ENCODE measurements around the gene SSR4. TPM values are rescaled to one million over a fixed set of nuclear protein-coding genes. Genes with fewer than 3 reads are reported as not detected.

SSR4 gene
- polyA plus RNA-seq, 3 donors from 2014 or later: 535 to 803 (median 726) TPM

- Mint-ChIP-seq H3K4me1 (no peaks in the 10 kb centered on the region), H3K4me3 (no peak overlapping the region), H3K36me3 (no peaks in the 10 kb centered on the region), H3K27me3 (ENCODE audit: low read depth in 3 of 3) (no peaks in the 10 kb centered on the region), H3K27ac (no peak overlapping the region), H3K9me3 (no peaks in the 10 kb centered on the region)
- no peak for DNase-seq
These were observed 21.3 kb upstream of the SSR4 start for GRCh38 chrX:153773218-153773611.

- Mint-ChIP-seq H3K4me1 (no peaks in the 10 kb centered on the region), H3K4me3 (no peak overlapping the region), H3K27ac (no peak overlapping the region), H3K9me3 (no peaks in the 10 kb centered on the region), H3K27me3 (ENCODE audit: low read depth in 3 of 3) (no peaks in the 10 kb centered on the region), H3K36me3 (no peaks in the 10 kb centered on the region)
- DNase-seq: no peak
These were observed 20.5 kb upstream of the SSR4 start for GRCh38 chrX:153773741-153774575.

- H3K9me3 Mint-ChIP-seq: no peaks in the 10 kb centered on the region
- DNase-seq: no peak
- H3K4me3 Mint-ChIP-seq: no peak overlapping the region
These were observed 19.7 kb upstream of the SSR4 start for GRCh38 chrX:153774576-153775292.

GRCh38 chrX:153775293-153776119 is 19.0 kb upstream of the SSR4 start:
- Mint-ChIP-seq H3K27ac (no peak overlapping the region), H3K4me3 (no peak overlapping the region), H3K36me3 (no peaks in the 10 kb centered on the region), H3K9me3 (no peaks in the 10 kb centered on the region), H3K27me3 (ENCODE audit: low read depth in 3 of 3) (peaks cover 0 to 3% (median 1%) of the 10 kb centered on the region in 3 donors), H3K4me1 (peaks cover 3 to 5% of the 10 kb centered on the region in 2 donors)
- no peak for DNase-seq

More at GRCh38 chrX:153774576-153775292, 19.7 kb upstream of the SSR4 start:
- no peaks in the 10 kb centered on the region for H3K36me3 Mint-ChIP-seq
- no peaks in the 10 kb centered on the region for H3K4me1 Mint-ChIP-seq
- peaks cover 0 to 1% (median under 1%) of the 10 kb centered on the region in 3 donors for H3K27me3 Mint-ChIP-seq (ENCODE audit: low read depth in 3 of 3)
- H3K27ac Mint-ChIP-seq: no peak overlapping the region

- Mint-ChIP-seq H3K4me1 (peaks cover 3 to 5% of the 10 kb centered on the region in 2 donors), H3K27me3 (ENCODE audit: low read depth in 3 of 3) (peaks cover 0 to 3% (median 1%) of the 10 kb centered on the region in 3 donors), H3K9me3 (no peaks in the 10 kb centered on the region), H3K27ac (no peak overlapping the region), H3K4me3 (no peak overlapping the region), H3K36me3 (no peaks in the 10 kb centered on the region)
- no peak for DNase-seq
These were observed 18.3 kb upstream of the SSR4 start for GRCh38 chrX:153776120-153776599.

- Mint-ChIP-seq H3K27me3 (ENCODE audit: low read depth in 3 of 3) (peaks cover 0 to 3% (median 1%) of the 10 kb centered on the region in 3 donors), H3K4me1 (peaks cover 3 to 5% of the 10 kb centered on the region in 2 donors), H3K4me3 (no peak overlapping the region), H3K27ac (no peak overlapping the region), H3K36me3 (no peaks in the 10 kb centered on the region), H3K9me3 (no peaks in the 10 kb centered on the region)
- no peak for DNase-seq
These were observed 17.8 kb upstream of the SSR4 start for GRCh38 chrX:153776611-153777045.

GRCh38 chrX:153777261-153778090 is 17.0 kb upstream of the SSR4 start:
- no peak for DNase-seq
- no peaks in the 10 kb centered on the region for H3K36me3 Mint-ChIP-seq
- H3K4me1 Mint-ChIP-seq: peaks cover 3 to 5% of the 10 kb centered on the region in 2 donors
- no peak overlapping the region for H3K27ac Mint-ChIP-seq
- no peaks in the 10 kb centered on the region for H3K9me3 Mint-ChIP-seq
- H3K4me3 Mint-ChIP-seq: no peak overlapping the region
- peaks cover 0 to 3% (median 1%) of the 10 kb centered on the region in 3 donors for H3K27me3 Mint-ChIP-seq (ENCODE audit: low read depth in 3 of 3)

- Mint-ChIP-seq H3K4me1 (peaks cover 3 to 5% of the 10 kb centered on the region in 2 donors), H3K4me3 (no peak overlapping the region), H3K9me3 (no peaks in the 10 kb centered on the region), H3K36me3 (no peaks in the 10 kb centered on the region), H3K27me3 (ENCODE audit: low read depth in 3 of 3) (peaks cover 0 to 3% (median 1%) of the 10 kb centered on the region in 3 donors), H3K27ac (no peak overlapping the region)
- DNase-seq: no peak
These were observed 16.3 kb upstream of the SSR4 start for GRCh38 chrX:153778181-153778580.

GRCh38 chrX:153778684-153779101 is 15.8 kb upstream of the SSR4 start:
- no peak overlapping the region for H3K27ac Mint-ChIP-seq
- H3K9me3 Mint-ChIP-seq: no peaks in the 10 kb centered on the region
- no peak overlapping the region for H3K4me3 Mint-ChIP-seq
- H3K36me3 Mint-ChIP-seq: no peaks in the 10 kb centered on the region
- H3K4me1 Mint-ChIP-seq: peaks cover 3 to 5% of the 10 kb centered on the region in 2 donors
- no peak for DNase-seq
- peaks cover 0 to 3% (median 1%) of the 10 kb centered on the region in 3 donors for H3K27me3 Mint-ChIP-seq (ENCODE audit: low read depth in 3 of 3)

- Mint-ChIP-seq H3K4me1 (peaks cover 3 to 5% of the 10 kb centered on the region in 2 donors), H3K9me3 (no peaks in the 10 kb centered on the region), H3K36me3 (no peaks in the 10 kb centered on the region), H3K27ac (no peak overlapping the region), H3K27me3 (ENCODE audit: low read depth in 3 of 3) (peaks cover 0 to 3% (median 1%) of the 10 kb centered on the region in 3 donors), H3K4me3 (no peak overlapping the region)
- no peak for DNase-seq
These were observed 14.4 kb upstream of the SSR4 start for GRCh38 chrX:153779891-153780677.

- Mint-ChIP-seq H3K27me3 (ENCODE audit: low read depth in 3 of 3) (peaks cover 0 to 3% (median 1%) of the 10 kb centered on the region in 3 donors), H3K27ac (no peak within 1 kb of the TSS), H3K9me3 (no peaks in the 10 kb centered on the region), H3K4me3 (no peak within 1 kb of the TSS), H3K4me1 (peaks cover 3 to 5% of the 10 kb centered on the region in 2 donors), H3K36me3 (no peaks in the 10 kb centered on the region)
- DNase-seq: no peak
These were observed 13.6 kb upstream of the SSR4 start, which contains the start of gene SRPK3 for GRCh38 chrX:153780678-153781427. TSS of gene SRPK3 (plus strand) at chrX:153781041. CDS start at chrX:153781087, 46 bp downstream.
